OCI-LY3 (cell line): Measurements from ENCODE around the gene TMEM135.

Source experiments
- CTCF ChIP-seq: fragments of 200-600, 300-600 bp; sonication (generic); IDR thresholded peaks from 2 replicates; pipeline ENCODE4 v1.5.1; 2014; ENCODE audit warnings: antibody characterized with exemption, low read length, low read depth
- EZH2phosphoT487 ChIP-seq: fragments of 200-600 bp; shearing (Covaris generic); IDR thresholded peaks from 2 replicates; pipeline ENCODE4 v1.6.1; 2018; ENCODE audit warnings: antibody characterized with exemption, mixed run types, low read depth

- TF ChIP-seq CTCF (no peak), EZH2phosphoT487 (no peak)
Observed at GRCh38 chr11:86993031-86993430, 44.7 kb upstream of the TMEM135 start.
